DMS 273 (cell line): ENCODE measurements around the gene TXNRD3.
A peak's percentile ranks its signal among the peaks of the same experiment; 100 is the strongest.
"Not testable (repeated sequence)": the region's sequence is repeated elsewhere in the genome, so short reads cannot be mapped to it uniquely, and the experiment has no call there.

Experiments used
- DNase-seq: peaks from one replicate; lab custom pipeline; 2025; ENCODE audit not compliant: unreplicated experiment; lab: John Stamatoyannopoulos, UW

The TXNRD3 gene

DNA sequence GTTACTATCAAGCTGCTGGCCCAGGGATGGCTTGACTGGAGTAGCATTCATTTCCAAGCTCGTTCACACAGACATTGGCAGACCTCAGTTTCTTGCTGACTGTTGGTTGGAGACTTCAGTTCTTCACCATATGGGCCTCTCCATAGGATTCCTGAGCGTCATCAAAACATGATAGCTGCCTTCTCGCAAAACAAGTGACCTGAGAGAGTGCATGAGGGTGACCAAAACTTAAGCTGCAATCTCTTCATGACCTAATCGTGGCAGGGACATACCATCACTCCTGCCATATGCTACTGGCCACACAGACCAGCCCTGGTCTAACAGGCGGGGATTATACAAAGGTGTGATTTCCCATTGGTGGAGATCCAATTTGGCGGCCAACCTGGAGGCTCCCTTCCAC, 50.2 kb downstream of the TXNRD3 start:
- DNase-seq: no peak

DNA sequence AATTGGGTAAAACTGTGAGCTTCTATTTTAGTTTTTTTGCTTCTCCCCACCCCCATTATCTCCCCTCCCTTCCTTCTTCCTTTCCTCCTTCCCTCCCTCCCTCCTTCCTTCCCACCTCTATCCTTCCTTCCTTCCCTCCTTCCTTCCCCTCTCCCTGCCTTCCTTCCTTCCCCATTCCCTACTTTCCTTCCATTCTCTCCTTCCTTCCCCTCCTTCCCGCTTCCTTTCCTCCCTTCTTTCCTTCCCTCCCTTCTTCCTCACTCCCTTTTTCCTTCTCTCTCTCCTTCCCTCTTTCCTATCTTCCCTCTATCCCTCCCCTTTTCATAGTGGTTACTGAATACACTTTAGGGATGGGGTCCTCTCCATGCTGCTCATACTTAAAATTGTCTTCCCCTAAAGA, 55.8 kb downstream of the TXNRD3 start:
- DNase-seq: no peak

DNA sequence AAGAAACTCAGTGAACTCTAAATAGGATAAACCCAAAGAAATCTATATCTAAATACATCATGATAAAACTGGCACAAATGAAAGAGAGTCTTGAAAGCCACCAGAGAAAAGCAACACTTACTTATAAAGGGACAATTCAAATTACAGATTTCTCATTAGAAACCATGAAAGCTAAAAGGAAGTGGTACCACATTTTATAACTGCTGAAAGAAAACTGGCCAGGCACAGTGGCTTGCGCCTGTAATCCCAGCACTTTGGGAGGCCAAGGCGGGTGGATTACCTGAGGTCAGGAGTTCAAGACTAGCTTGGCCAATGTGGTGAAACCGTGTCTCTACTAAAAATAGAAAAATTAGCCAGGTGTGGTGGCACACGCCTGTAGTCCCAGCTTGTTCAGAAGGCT, 59.4 kb downstream of the TXNRD3 start:
- not testable (repeated sequence) for DNase-seq

DNA sequence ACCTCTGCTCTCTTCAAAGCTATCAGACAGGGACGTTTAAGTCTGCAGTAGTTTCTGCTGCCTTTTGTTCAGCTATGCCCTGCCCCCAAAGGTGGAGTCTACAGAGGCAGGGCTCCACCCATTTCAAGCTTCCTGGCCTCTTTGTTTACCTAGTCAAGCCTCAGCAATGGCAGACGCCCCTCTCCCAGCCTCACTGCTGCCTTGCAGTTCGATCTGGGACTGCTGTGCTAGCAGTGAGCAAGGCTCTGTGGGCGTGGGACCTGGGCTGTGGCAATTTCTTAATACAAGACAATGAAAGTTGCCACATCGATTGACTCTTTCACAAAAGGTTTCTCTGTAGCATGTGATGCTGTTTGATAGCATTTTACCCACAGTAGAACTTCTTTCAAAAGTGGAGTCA, 63.4 kb downstream of the TXNRD3 start:
- DNase-seq: not testable (repeated sequence)

GRCh38 chr3:126582311-126582710, 72.6 kb downstream of the TXNRD3 start:
- peak; percentile 95 for DNase-seq

- DNase-seq: no peak
Observed at GRCh38 chr3:126581569-126581968, 73.4 kb downstream of the TXNRD3 start.

GRCh38 chr3:126580746-126581145, 74.2 kb downstream of the TXNRD3 start:
- no peak for DNase-seq

DNA sequence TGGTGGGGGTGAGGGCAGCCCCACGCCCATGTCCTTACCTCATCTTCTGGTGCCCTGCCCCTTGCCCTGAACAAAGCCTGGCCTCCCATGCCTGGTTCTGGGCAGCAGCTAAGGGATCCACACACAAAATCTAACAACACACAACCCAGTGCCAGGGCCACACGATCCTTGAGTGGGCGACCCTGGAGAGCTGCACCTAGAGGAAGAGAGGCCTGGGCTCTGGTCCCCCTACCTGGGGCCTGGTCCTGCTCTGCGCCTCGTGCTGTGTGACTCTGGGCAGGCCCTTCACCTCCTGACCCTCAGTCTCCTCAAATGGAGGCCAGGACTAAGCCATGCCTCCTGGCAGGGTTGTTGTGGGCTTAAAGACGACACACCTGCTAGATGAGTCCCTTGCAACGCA, 76.2 kb downstream of the TXNRD3 start:
- no peak for DNase-seq

DNA sequence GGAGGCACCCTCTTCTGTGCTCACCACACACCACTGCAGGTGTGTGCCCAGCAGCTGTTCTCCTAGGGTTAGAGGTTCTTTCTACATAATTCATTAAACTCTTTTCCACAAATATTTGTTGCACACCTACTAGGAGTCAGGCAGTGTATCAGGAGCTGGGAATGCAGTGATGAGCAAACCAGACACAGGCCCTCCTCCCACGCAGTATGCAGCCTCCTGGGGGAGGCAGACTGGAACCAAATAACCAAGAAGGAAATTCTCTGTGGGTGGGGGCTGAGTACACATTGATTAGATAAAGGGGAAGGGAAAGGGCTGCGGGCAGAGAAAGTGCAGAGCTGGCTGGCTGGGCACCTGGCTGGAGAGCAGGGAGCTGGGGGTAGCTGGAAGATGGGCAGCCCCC, 77.7 kb downstream of the TXNRD3 start:
- DNase-seq: no peak

DNA sequence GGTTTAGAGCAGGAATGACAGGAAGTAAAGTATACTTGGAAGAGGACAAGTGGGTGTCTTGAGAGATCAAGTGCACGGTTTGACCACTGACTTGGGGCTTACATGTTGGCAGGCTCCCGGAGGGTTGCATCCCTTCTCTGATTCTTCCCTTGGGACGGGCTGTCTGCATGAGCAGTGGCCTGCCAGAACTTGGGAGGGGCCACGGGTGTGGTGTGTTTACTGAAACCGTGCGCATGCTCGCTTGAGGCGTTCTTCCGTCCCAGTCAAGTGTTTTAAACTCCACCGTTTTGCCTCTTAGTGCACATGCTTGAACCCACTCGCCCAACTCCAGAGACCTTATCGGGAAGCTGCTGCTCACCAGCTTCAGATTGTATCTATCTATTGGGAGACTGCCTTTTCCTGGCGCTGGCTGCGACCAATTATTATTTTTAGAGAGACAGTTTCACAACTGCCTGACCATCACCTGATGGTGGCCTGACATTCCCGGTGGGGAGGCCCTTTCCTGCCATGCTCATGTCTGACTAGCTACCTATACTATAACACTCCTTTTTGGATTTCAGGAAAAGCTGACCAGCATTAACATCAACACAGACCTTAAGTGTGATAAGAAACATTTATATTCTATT, 81.3 kb downstream of the TXNRD3 start:
- no peak for DNase-seq

- DNase-seq: no peak
Observed at GRCh38 chr3:126571078-126571477, 83.8 kb downstream of the TXNRD3 start.

- no peak for DNase-seq
Observed at GRCh38 chr3:126570103-126570541, 84.8 kb downstream of the TXNRD3 start.

GRCh38 chr3:126569390-126569975, 85.4 kb downstream of the TXNRD3 start:
- no peak for DNase-seq

GRCh38 chr3:126568776-126569342, 86.1 kb downstream of the TXNRD3 start:
- no peak for DNase-seq

DNA sequence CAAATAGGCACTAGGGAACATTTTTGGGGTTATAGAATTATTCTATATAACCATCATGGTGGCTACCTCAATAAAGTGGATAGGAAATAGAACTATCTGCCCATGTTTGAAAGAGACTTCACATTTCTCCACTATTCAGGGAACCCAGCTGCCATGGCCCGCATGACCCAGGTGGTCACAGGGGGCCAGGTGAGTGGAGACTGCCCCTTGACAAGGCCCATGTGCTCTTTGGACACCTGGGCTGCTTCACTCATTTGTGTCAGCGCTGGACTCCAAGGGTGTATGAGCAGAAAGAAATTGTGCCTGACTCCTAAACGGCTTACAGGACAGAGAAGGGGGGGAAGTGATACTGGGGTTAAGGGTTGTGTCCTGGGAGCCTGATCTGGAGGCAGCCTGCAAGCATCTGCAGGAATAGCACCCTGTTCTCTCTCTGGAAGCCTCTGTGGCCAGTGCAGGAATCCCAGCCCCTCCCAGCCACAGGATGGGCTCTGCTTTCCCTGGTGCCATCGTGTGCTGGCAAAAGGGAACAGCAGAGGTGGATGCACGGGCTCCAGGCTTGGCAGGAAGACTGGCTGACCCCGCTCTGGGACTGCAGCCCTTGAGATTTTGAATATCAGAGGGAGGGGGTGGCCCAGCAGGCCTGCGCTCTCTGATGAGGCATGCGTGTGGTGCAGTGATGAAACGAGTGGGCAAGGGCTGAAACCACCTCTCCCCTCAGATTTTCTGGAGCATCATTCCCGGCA, 87.1 kb downstream of the TXNRD3 start:
- peak; percentile 43 for DNase-seq

DNA sequence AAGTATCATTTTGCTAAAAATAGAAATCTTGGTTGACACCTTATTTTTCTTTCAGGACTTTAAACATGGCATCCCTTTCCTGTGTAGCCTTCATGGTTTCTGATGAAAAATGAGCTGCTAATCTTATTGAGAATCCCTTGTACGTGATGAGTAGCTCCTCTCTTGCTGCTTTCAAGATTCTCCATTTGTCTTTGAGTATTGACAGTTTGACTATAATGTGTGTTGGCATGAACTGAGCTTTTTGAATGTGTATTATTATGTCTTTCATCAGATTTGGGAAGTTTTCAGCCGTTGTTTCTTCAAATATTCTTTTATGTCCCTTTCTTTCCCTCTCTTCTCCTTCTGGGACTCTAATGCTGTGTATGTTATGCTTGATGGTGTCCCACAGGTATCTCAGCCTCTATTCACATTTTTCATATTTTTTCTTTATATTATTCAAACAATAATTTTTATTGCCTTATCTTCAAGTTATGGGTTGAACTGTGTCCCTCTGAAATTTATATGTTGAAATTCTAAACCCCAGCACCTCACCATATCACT, 92.1 kb downstream of the TXNRD3 start:
- no peak for DNase-seq

- DNase-seq: no peak
Observed at GRCh38 chr3:126558336-126559071, 96.4 kb downstream of the TXNRD3 start, which contains the start of gene C3orf22. C3orf22 (minus strand) TSS chr3:126558932; CDS start chr3:126553390, 5,542 bp downstream.

GRCh38 chr3:126557761-126558160, 97.2 kb downstream of the TXNRD3 start:
- no peak for DNase-seq

DNA sequence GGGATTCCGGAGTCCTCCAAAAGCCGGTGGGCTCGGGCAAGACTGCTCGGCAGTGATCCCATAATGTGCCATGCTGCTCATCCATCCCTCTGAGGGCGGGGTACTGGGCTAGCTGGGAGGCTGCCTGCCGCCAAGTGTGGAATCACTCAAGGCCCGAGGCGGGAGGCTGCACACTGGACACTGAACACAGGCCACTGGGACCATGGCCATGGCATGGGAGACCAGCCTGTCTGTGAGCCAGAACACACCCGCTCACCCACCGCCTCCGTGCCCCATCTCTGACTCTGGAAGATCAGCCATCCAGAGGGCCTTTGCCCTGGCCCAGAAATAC, 97.5 kb downstream of the TXNRD3 start:
- no peak for DNase-seq
